PFSK-1 (cell line): ENCODE measurements around the gene USP34.
A peak's percentile ranks its signal among the peaks of the same experiment; 100 is the strongest.

Experiments used
- FOXP2 ChIP-seq: optimal IDR thresholded peaks from 2 replicates; pipeline ENCODE3; 2011; ENCODE audit warnings: borderline replicate concordance, control low read depth, inconsistent platforms; ENCODE audit not compliant: insufficient read depth; ENCODE audit errors: extremely low read length, extremely low read depth
- POLR2AphosphoS5 ChIP-seq: IDR thresholded peaks from 2 replicates; pipeline ENCODE4 v1.6.1; 2012; ENCODE audit warnings: low read depth, mild to moderate bottlenecking, control low read depth, low read length, moderate library complexity
- SIN3A ChIP-seq: IDR thresholded peaks from 2 replicates; pipeline ENCODE4 v1.6.1; 2012; ENCODE audit warnings: mild to moderate bottlenecking, low read length, moderate library complexity, borderline replicate concordance; ENCODE audit not compliant: insufficient read depth
- TAF1 ChIP-seq: IDR thresholded peaks from 2 replicates; pipeline ENCODE4 v1.6.1; 2012; ENCODE audit warnings: low read length, control low read depth, borderline replicate concordance; ENCODE audit not compliant: insufficient read depth
- TF ChIP-seq, protein P1 (sequence below), 2 experiments: IDR thresholded peaks; 2 replicates each; pipeline versions ENCODE4 v1.6.1 to v1.8.0; 2011 to 2012; ENCODE audit warnings: low read depth in 2 of 2, low read length in 2 of 2, control low read depth in 1 of 2, inconsistent platforms in 1 of 2, mild to moderate bottlenecking in 1 of 2, moderate library complexity in 1 of 2; ENCODE audit not compliant: insufficient read depth in 1 of 2

DNA sequence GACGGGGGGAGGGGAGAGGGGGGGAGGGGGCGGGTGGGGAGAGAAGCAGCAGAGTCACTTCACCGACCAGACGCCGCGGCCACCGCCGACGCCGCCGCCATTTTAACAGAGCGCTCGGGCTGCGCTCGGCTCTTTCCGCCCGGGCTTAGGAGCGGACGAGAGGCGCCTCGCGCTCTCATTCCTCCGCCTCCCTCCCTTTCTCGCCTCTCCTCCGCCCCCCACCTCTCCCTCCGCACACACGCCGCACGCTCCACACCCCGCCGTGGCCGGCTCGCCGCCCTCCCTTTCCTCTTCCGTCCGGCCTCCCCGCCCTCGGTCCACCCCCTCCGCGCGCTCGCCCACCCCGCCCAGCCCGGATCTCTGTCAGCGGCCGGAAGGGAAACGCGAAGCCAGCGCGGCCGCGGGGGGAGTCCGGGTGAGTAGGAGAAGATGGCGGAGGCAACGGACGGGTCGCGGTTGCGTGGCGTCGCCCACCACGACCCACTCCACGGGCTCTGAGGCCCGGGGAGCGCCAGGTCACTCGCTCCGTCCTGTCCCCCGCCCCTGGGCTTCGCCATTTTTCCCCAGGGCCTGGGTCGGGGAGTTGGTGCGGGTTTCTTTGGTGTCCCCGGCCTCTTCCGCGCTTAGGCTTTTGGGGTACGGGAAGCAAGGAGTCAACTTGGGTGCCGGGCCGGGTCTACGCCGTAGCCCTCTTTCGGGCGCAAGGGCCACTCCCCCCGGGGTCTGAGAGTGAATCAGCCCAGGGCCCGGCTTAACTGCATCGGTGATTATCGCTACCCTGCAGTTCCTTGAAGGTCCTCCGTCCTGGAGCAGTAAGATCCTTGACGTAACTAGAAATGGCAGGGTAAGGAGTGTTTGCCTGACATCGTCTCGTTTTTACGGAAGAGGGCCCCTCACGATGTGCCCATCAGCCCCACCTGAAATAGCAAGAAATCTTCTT lies at the start of gene USP34:
- peak; percentile 94 for TF ChIP-seq POLR2AphosphoS5
- TF ChIP-seq SIN3A, result peak; percentile 61; the same call in 1 of the 2 replicates
- TF ChIP-seq, protein P1, sequence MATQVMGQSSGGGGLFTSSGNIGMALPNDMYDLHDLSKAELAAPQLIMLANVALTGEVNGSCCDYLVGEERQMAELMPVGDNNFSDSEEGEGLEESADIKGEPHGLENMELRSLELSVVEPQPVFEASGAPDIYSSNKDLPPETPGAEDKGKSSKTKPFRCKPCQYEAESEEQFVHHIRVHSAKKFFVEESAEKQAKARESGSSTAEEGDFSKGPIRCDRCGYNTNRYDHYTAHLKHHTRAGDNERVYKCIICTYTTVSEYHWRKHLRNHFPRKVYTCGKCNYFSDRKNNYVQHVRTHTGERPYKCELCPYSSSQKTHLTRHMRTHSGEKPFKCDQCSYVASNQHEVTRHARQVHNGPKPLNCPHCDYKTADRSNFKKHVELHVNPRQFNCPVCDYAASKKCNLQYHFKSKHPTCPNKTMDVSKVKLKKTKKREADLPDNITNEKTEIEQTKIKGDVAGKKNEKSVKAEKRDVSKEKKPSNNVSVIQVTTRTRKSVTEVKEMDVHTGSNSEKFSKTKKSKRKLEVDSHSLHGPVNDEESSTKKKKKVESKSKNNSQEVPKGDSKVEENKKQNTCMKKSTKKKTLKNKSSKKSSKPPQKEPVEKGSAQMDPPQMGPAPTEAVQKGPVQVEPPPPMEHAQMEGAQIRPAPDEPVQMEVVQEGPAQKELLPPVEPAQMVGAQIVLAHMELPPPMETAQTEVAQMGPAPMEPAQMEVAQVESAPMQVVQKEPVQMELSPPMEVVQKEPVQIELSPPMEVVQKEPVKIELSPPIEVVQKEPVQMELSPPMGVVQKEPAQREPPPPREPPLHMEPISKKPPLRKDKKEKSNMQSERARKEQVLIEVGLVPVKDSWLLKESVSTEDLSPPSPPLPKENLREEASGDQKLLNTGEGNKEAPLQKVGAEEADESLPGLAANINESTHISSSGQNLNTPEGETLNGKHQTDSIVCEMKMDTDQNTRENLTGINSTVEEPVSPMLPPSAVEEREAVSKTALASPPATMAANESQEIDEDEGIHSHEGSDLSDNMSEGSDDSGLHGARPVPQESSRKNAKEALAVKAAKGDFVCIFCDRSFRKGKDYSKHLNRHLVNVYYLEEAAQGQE (IDR thresholded peaks at IDR 0.05; ENCODE audit: insufficient read depth in 1 of 2, low read depth in 2 of 2, low read length in 2 of 2), result 0 out of 4 replicates have a peak, but pooled peaks of 1 of the 2 experiments have one; percentile 11
- no peak for TF ChIP-seq TAF1
- peak; percentile 71 for TF ChIP-seq FOXP2
